Measurements from ENCODE around the gene POLA2. TPM values are rescaled to one million over a fixed set of nuclear protein-coding genes. Genes with fewer than 3 reads are reported as not detected.

POLA2 gene
- total RNA-seq, 1 experiment from 2014 or later: 39.0 TPM

DNA sequence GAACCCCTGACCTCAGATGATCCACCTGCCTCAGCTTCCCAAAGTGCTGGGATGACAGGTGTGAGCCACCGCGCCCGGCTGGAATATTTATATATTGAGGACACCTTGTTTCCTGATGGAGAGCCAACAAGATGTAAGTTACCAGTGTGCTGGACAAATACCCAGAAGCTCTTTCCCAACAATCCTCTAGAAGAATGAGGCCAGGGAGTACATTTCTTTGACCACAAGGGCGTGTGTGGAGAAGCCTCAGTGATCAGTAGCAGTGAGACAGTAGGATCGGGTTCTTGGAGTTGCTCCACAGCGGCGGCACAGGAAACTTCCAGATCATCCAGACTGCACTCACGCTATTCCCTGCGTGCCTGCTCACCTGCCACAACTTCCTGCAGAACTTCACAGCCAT, 10.3 kb upstream of the POLA2 start:
- ATAC-seq: no peak
- BruUV-seq (replicated peaks): no TSS peak
- in situ Hi-C loops (cut with HindIII; ENCODE audit: low pct_unique_long_range_greater_than_20kb, low sequenced_read_pairs): no loop called here
- TF ChIP-seq, protein P1, sequence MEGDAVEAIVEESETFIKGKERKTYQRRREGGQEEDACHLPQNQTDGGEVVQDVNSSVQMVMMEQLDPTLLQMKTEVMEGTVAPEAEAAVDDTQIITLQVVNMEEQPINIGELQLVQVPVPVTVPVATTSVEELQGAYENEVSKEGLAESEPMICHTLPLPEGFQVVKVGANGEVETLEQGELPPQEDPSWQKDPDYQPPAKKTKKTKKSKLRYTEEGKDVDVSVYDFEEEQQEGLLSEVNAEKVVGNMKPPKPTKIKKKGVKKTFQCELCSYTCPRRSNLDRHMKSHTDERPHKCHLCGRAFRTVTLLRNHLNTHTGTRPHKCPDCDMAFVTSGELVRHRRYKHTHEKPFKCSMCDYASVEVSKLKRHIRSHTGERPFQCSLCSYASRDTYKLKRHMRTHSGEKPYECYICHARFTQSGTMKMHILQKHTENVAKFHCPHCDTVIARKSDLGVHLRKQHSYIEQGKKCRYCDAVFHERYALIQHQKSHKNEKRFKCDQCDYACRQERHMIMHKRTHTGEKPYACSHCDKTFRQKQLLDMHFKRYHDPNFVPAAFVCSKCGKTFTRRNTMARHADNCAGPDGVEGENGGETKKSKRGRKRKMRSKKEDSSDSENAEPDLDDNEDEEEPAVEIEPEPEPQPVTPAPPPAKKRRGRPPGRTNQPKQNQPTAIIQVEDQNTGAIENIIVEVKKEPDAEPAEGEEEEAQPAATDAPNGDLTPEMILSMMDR (IDR thresholded peaks at IDR 0.05): no peak
- TF ChIP-seq SIN3A (IDR thresholded peaks at IDR 0.05; ENCODE audit: borderline replicate concordance, insufficient read depth, low read depth, low read length) (no peak), POLR2AphosphoS5 (IDR thresholded peaks at IDR 0.05; ENCODE audit: low read depth, low read length) (no peak), TCF7L2 (IDR thresholded peaks at IDR 0.05; ENCODE audit: low read depth, low read length) (no peak), REST (IDR thresholded peaks at IDR 0.05; ENCODE audit: insufficient read depth in 1 of 2, low read depth in 2 of 2, low read length in 1 of 2) (no peak)
- POLR2A ChIA-PET: no interaction called here
- CTCF ChIA-PET: interaction anchor here (1.5 to 1.7 kb wide), 2 partner anchors 11 to 26 kb away, joined by 7 read pairs; partner anchors contain the start of gene POLA2
- H3K4me3 ChIP-seq (ENCODE audit: low read depth in 2 of 2, low read length in 2 of 2): no peak overlapping the region
- H3K4me1 ChIP-seq (ENCODE audit: control insufficient read depth, insufficient read depth, low read length): no peaks in the 10 kb centered on the region
- H3K27me3 ChIP-seq (ENCODE audit: control insufficient read depth, insufficient read depth, low read length): no peaks in the 10 kb centered on the region
- DNase-seq (ENCODE audit: low read depth, low spot score): no peak
- H3K27ac ChIP-seq (ENCODE audit: low read length): no peak overlapping the region
- H3K9me3 ChIP-seq (ENCODE audit: control insufficient read depth, insufficient read depth, low read depth, low read length): no peaks in the 10 kb centered on the region
- H3K36me3 ChIP-seq (ENCODE audit: control insufficient read depth, insufficient read depth, low read length): no peaks in the 10 kb centered on the region
- intact Hi-C loops (cut with micrococcal nuclease; ENCODE audit: unreplicated experiment): no loop called here

GRCh38 chr11:65254724-65255123, 7.0 kb upstream of the POLA2 start:
- H3K27me3 ChIP-seq (ENCODE audit: control insufficient read depth, insufficient read depth, low read length): no peaks in the 10 kb centered on the region
- H3K4me3 ChIP-seq (ENCODE audit: low read depth in 2 of 2, low read length in 2 of 2): no peak overlapping the region
- no peaks in the 10 kb centered on the region for H3K9me3 ChIP-seq (ENCODE audit: control insufficient read depth, insufficient read depth, low read depth, low read length)
- CTCF ChIA-PET: no interaction called here
- TF ChIP-seq, protein P1 (IDR thresholded peaks at IDR 0.05): no peak
- in situ Hi-C loops (cut with HindIII; ENCODE audit: low pct_unique_long_range_greater_than_20kb, low sequenced_read_pairs): no loop called here
- peaks cover 5% of the 10 kb centered on the region; the same call in 1 of the 2 replicates for H3K4me1 ChIP-seq (ENCODE audit: control insufficient read depth, insufficient read depth, low read length)
- no TSS peak for BruUV-seq (replicated peaks)
- intact Hi-C loops (cut with micrococcal nuclease; ENCODE audit: unreplicated experiment): no loop called here
- H3K36me3 ChIP-seq (ENCODE audit: control insufficient read depth, insufficient read depth, low read length): no peaks in the 10 kb centered on the region
- ATAC-seq (no peak), DNase-seq (ENCODE audit: low read depth, low spot score) (no peak)
- no peak overlapping the region for H3K27ac ChIP-seq (ENCODE audit: low read length)
- POLR2A ChIA-PET: interaction anchor here (0.6 kb wide), 1 partner anchor 20 kb away, joined by 3 read pairs; no protein-coding TSS in a partner anchor

Measured in Panc1 (cell line).